NCI-H1417 (cell line): ENCODE data around the gene CCDC112.
"Not testable (repeated sequence)": the region's sequence is repeated elsewhere in the genome, so short reads cannot be mapped to it uniquely, and the experiment has no call there.

Experiments
- DNase-seq, 3 experiments: peaks; one replicate each; lab custom pipeline; 2025; lab: John Stamatoyannopoulos, UW

CCDC112 gene

DNA sequence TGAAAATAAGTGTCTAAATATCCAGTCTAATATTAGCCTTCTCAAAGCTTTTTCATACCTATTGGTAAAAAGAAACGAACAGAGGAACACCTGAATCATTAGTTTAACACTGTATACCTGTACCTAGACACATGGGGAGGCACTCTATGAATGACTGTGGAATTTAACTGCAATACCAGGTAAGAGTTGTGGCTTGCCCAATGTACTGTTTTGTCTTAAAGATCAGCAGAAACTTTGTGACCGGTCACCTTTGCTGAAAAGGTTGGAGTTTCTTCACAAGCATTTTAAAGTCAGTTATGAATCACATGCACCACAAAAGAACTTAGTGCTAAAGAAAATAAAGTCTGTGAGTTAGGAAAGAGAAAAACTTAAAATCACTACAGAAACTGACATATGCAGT, 36.2 kb downstream of the CCDC112 start:
- no peak for DNase-seq

DNA sequence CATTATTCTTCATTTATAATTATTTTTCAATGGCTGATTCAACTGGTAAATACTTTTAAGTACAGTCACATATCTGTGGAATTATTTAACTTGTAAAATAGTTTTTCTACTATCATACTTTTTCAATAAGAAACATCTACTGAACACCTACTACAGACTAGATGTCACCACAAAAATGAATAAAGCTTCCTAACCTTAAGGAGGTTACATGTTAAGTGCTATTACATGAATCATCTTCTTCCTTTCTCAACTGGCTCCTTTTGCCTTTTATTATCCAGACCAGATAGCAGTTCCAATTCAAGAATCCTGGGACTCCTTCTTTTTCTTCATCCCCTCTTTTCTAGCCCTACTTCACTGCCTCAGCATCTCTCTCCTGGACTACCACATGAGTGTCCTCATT, 38.5 kb downstream of the CCDC112 start:
- DNase-seq = no peak

- DNase-seq = not testable (repeated sequence)
Observed at GRCh38 chr5:115249379-115249778, 47.1 kb downstream of the CCDC112 start.

DNA sequence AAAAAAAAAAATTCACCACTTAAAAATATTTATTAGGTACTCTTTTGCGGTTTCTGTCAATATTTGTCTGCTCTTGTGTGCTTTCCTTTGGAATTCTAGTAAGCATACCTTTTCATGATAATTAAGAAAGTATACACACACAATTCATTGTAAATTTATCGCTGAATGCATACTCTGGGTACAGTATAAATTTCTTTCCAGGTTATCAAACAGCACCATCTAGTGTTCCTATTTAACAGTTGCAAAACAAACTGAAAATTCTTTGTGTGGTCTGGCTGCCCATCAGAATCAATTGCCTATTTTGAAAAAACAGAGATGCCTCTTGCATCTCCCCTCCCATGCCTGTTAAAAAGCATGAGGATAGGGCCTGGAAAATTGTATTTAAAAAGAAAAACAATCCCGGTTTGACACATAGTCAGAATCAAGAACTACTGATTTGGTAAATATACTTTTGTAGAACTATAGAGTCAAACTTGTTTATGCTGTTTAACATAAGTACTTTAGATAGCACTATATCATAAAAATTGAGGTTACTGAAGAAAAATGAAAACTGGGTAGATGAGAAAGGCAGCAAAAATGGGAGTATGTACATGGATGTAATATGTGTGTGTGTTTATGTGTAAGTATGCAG, 50.0 kb downstream of the CCDC112 start:
- peak; percentile 2 to 65 (median 63) for DNase-seq

DNA sequence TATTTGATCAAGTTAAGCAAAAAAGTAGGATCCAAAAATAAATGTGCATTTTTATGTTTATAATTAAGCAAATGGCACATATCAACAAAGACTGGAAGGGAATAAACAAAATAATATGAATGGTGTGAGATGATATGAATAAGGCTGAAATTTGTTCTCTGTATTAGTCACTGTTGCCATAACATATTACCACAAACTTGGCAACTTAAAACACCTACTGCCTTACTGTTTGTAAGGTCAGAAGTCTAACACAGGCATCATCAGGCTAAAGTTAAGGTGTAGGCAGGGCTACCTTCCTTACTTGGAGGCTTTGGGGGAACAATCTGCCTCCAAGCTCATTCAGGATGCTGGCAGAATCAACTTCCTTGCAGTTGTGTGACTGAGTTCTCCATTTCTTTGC, 53.0 kb downstream of the CCDC112 start:
- no peak for DNase-seq

GRCh38 chr5:115241881-115242642, 54.4 kb downstream of the CCDC112 start:
- DNase-seq = no peak

GRCh38 chr5:115237066-115237465, 59.4 kb downstream of the CCDC112 start:
- no peak for DNase-seq

DNA sequence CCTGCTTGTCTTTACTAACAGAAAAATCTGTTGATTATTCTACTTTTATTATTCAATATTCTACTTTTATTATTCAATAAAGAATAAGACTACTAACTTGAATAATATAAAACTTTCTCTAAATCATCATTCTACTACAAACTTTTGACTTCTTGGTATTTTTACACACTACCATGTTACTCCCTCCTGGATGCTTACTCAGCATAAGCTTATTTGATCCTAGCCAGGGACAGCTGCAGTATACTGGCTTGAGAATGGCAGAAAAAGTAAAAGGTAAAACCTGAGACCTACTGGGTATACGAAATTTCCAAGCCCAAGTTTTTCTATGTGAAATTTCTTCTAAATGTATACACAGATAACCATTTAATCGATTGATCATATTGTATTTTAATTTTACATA, 59.9 kb downstream of the CCDC112 start:
- DNase-seq = no peak

- no peak for DNase-seq
Observed at GRCh38 chr5:115231598-115231997, 64.9 kb downstream of the CCDC112 start.

DNA sequence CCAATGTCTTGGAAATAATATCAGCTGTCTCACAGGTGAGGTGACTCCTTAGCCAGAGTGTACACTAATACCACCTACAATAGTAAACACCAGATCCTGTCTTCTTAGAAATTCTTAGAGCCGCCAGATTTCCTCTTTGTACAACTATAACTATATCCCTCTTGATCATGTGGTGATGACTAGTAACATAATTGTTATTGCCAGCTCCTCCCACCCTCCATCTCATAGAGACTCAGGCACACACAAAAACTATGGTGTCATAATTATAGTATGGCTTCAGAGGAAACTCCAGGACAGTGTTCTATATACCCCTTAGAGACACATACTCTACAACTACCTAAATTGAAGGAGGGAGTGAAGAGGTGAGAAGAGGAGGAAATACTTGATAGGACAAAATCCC, 66.8 kb downstream of the CCDC112 start:
- DNase-seq = no peak

GRCh38 chr5:115227281-115227680, 69.2 kb downstream of the CCDC112 start:
- DNase-seq = no peak
